ENCODE results near the gene RIC1. TPM values are rescaled to one million over a fixed set of nuclear protein-coding genes. Genes with fewer than 3 reads are reported as not detected.

RIC1 gene
- total RNA-seq, 2 experiments from 2014 or later, result 24.7 to 26.3 TPM

GRCh38 chr9:5735072-5735471, 106.2 kb downstream of the RIC1 start:
- ChIA-PET CTCF (no interaction called here), POLR2A (interaction anchor here (1.2 kb wide), 1 partner anchor 116 kb away, joined by 3 read pairs; no protein-coding TSS in a partner anchor)
- Mint-ChIP-seq H3K9me3 (no peaks in the 10 kb centered on the region), H3K4me3 (no peak overlapping the region), H3K27me3 (no peaks in the 10 kb centered on the region), H3K4me1 (ENCODE audit: low read depth) (no peaks in the 10 kb centered on the region), H3K36me3 (ENCODE audit: low read depth) (peaks cover 77% of the 10 kb centered on the region), H3K27ac (no peak overlapping the region)
- Histone ChIP-seq H3K27ac (ENCODE audit: low read depth in 1 of 2, low read length in 2 of 2) (no peak overlapping the region), H3K4me3 (ENCODE audit: low read length) (no peak overlapping the region), H3K9me3 (ENCODE audit: control insufficient read depth in 1 of 2, insufficient read depth in 1 of 2, low read length in 2 of 2) (no peaks in the 10 kb centered on the region), H3K36me3 (ENCODE audit: insufficient read depth, low read length) (peaks cover 13% of the 10 kb centered on the region), H3K27me3 (ENCODE audit: control insufficient read depth in 1 of 2, insufficient read depth in 2 of 2, low read length in 2 of 2) (no peaks in the 10 kb centered on the region), H3K4me1 (ENCODE audit: insufficient read depth, low read length) (no peaks in the 10 kb centered on the region)
- TF ChIP-seq, protein P1, sequence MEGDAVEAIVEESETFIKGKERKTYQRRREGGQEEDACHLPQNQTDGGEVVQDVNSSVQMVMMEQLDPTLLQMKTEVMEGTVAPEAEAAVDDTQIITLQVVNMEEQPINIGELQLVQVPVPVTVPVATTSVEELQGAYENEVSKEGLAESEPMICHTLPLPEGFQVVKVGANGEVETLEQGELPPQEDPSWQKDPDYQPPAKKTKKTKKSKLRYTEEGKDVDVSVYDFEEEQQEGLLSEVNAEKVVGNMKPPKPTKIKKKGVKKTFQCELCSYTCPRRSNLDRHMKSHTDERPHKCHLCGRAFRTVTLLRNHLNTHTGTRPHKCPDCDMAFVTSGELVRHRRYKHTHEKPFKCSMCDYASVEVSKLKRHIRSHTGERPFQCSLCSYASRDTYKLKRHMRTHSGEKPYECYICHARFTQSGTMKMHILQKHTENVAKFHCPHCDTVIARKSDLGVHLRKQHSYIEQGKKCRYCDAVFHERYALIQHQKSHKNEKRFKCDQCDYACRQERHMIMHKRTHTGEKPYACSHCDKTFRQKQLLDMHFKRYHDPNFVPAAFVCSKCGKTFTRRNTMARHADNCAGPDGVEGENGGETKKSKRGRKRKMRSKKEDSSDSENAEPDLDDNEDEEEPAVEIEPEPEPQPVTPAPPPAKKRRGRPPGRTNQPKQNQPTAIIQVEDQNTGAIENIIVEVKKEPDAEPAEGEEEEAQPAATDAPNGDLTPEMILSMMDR (IDR thresholded peaks at IDR 0.05), result no peak
- ATAC-seq (ENCODE audit: poor library complexity) (no peak), DNase-seq (no peak)
- intact Hi-C loops (cut with DNase I, micrococcal nuclease), result loop anchor here in 1 of 2 experiments (10.0 kb wide), 1 partner anchor 60 kb away; no protein-coding TSS in a partner anchor

- no peaks in the 10 kb centered on the region for H3K4me1 ChIP-seq (ENCODE audit: insufficient read depth, low read length)
- Mint-ChIP-seq H3K36me3 (ENCODE audit: low read depth) (peaks cover 84% of the 10 kb centered on the region), H3K27me3 (no peaks in the 10 kb centered on the region), H3K4me1 (ENCODE audit: low read depth) (no peaks in the 10 kb centered on the region), H3K9me3 (no peaks in the 10 kb centered on the region), H3K27ac (no peak overlapping the region), H3K4me3 (no peak overlapping the region)
- H3K36me3 ChIP-seq (ENCODE audit: insufficient read depth, low read length), result peaks cover 12% of the 10 kb centered on the region
- ATAC-seq (ENCODE audit: poor library complexity) (no peak), DNase-seq (no peak)
- CTCF ChIA-PET, result no interaction called here
- no peaks in the 10 kb centered on the region for H3K9me3 ChIP-seq (ENCODE audit: control insufficient read depth in 1 of 2, insufficient read depth in 1 of 2, low read length in 2 of 2)
- intact Hi-C loops (cut with DNase I, micrococcal nuclease), result loop anchor here in 1 of 2 experiments (10.0 kb wide), 1 partner anchor 62 kb away; no protein-coding TSS in a partner anchor
- TF ChIP-seq, protein P1 (IDR thresholded peaks at IDR 0.05), result no peak
- POLR2A ChIA-PET, result no interaction called here
- no peaks in the 10 kb centered on the region for H3K27me3 ChIP-seq (ENCODE audit: control insufficient read depth in 1 of 2, insufficient read depth in 2 of 2, low read length in 2 of 2)
- H3K4me3 ChIP-seq (ENCODE audit: low read length), result no peak overlapping the region
- no peak overlapping the region for H3K27ac ChIP-seq (ENCODE audit: low read depth in 1 of 2, low read length in 2 of 2)
Observed at GRCh38 chr9:5736563-5737346, 107.8 kb downstream of the RIC1 start.

DNA sequence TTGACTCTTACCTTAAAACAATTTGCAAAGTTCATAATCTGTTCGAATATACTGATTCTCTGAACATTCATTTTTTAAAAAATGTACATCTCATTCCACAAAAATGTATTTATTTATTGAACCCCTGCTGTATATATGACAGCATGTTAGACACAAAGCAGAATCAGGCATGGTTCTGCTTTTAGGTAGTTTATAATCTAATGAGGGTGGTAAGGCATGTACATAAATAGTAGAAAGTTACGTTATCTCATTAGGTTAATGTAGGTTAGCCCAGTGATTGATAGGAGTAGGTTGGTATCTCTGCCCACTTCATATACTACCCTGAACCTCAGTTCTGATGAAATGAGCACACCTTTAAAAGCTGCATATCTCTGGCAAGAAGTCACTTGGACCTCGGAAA, 114.2 kb downstream of the RIC1 start:
- Histone ChIP-seq H3K4me3 (ENCODE audit: low read length) (no peak overlapping the region), H3K9me3 (ENCODE audit: control insufficient read depth in 1 of 2, insufficient read depth in 1 of 2, low read length in 2 of 2) (no peaks in the 10 kb centered on the region), H3K27ac (ENCODE audit: low read depth in 1 of 2, low read length in 2 of 2) (no peak overlapping the region), H3K4me1 (ENCODE audit: insufficient read depth, low read length) (no peaks in the 10 kb centered on the region), H3K36me3 (ENCODE audit: insufficient read depth, low read length) (peaks cover 48% of the 10 kb centered on the region), H3K27me3 (ENCODE audit: control insufficient read depth in 1 of 2, insufficient read depth in 2 of 2, low read length in 2 of 2) (no peaks in the 10 kb centered on the region)
- TF ChIP-seq, protein P1 (IDR thresholded peaks at IDR 0.05), result no peak
- Mint-ChIP-seq H3K4me1 (ENCODE audit: low read depth) (no peaks in the 10 kb centered on the region), H3K4me3 (no peak overlapping the region), H3K36me3 (ENCODE audit: low read depth) (peaks cover 94% of the 10 kb centered on the region), H3K9me3 (no peaks in the 10 kb centered on the region), H3K27ac (no peak overlapping the region), H3K27me3 (no peaks in the 10 kb centered on the region)
- intact Hi-C loops (cut with DNase I, micrococcal nuclease), result no loop called here
- ATAC-seq (ENCODE audit: poor library complexity), result no peak
- POLR2A ChIA-PET, result no interaction called here
- CTCF ChIA-PET, result interaction anchor here (0.6 to 1.3 kb wide), 2 partner anchors 18 to 115 kb away, joined by 3 read pairs; no protein-coding TSS in a partner anchor
- DNase-seq, result no peak
